ENCODE results near the gene TMEM184C. TPM values are rescaled to one million over a fixed set of nuclear protein-coding genes. Genes with fewer than 3 reads are reported as not detected.

TMEM184C gene
- total and polyA plus RNA-seq, 2 donors (not counting 1 experiment from before 2014, with no cell fraction given) = 4.9 to 27.5 TPM

DNA sequence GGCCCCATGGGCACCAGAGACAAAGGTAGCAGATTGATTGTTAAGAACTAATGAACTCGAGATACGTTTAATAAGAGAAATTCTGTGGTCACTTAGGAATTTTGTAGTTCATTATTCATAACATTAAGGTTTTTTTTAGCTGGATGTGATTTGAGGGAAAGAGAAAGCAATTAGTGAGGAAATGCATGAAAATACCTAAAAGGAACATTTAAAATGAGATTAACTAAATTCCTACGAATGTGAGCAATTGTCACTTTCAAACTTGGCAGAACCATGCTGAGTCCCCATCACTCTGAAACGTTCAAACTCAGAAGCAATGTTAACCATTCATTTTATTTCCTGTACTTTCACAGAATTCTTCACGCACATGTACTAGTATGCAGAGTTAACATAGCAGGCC, 60.9 kb downstream of the TMEM184C start:
- H3K27ac ChIP-seq (ENCODE audit: low read length in 2 of 2) = no peak overlapping the region
- Mint-ChIP-seq H3K4me1 (peaks cover 14% of the 10 kb centered on the region), H3K9me3 (ENCODE audit: insufficient read depth) (no peaks in the 10 kb centered on the region), H3K27me3 (no peaks in the 10 kb centered on the region), H3K27ac (no peak overlapping the region), H3K4me3 (no peak overlapping the region)
- H3K79me2 ChIP-seq (ENCODE audit: control insufficient read depth, insufficient read depth, low read length) = no peaks in the 10 kb centered on the region
- intact Hi-C loops (cut with micrococcal nuclease) = no loop called here
- H3K4me2 ChIP-seq (replicated peaks; ENCODE audit: low read depth, low read length, poor library complexity, severe bottlenecking) = no peak overlapping the region
- H3K36me3 ChIP-seq (replicated peaks in 1 of 2; ENCODE audit: control extremely low read depth in 1 of 2, control insufficient read depth in 1 of 2, extremely low read depth in 1 of 2, insufficient read depth in 2 of 2, low read length in 1 of 2) = peaks cover 3 to 15% of the 10 kb centered on the region in 2 experiments
- POLR2A ChIA-PET = no interaction called here
- peaks cover 6 to 7% of the 10 kb centered on the region in 2 donors for H3K4me1 ChIP-seq (ENCODE audit: control insufficient read depth in 2 of 2, insufficient read depth in 2 of 2, low read length in 2 of 2)
- H3K9me3 ChIP-seq (ENCODE audit: control extremely low read depth in 1 of 3, control insufficient read depth in 2 of 3, insufficient read depth in 1 of 3, low read length in 2 of 3) = no peaks in the 10 kb centered on the region
- CTCF ChIA-PET = no interaction called here
- H3K9ac ChIP-seq (ENCODE audit: low read length) = no peak overlapping the region
- ATAC-seq (ENCODE audit: low read depth) (no peak), DNase-seq (no peak)
- no peak overlapping the region for H3K4me3 ChIP-seq (ENCODE audit: control extremely low read depth in 1 of 5, extremely low read depth in 1 of 5, insufficient read depth in 1 of 5, low read depth in 2 of 5, low read length in 4 of 5)
- TF ChIP-seq, protein P1, sequence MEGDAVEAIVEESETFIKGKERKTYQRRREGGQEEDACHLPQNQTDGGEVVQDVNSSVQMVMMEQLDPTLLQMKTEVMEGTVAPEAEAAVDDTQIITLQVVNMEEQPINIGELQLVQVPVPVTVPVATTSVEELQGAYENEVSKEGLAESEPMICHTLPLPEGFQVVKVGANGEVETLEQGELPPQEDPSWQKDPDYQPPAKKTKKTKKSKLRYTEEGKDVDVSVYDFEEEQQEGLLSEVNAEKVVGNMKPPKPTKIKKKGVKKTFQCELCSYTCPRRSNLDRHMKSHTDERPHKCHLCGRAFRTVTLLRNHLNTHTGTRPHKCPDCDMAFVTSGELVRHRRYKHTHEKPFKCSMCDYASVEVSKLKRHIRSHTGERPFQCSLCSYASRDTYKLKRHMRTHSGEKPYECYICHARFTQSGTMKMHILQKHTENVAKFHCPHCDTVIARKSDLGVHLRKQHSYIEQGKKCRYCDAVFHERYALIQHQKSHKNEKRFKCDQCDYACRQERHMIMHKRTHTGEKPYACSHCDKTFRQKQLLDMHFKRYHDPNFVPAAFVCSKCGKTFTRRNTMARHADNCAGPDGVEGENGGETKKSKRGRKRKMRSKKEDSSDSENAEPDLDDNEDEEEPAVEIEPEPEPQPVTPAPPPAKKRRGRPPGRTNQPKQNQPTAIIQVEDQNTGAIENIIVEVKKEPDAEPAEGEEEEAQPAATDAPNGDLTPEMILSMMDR (IDR thresholded peaks at IDR 0.05) = no peak
- no peak for TF ChIP-seq EZH2 (IDR thresholded peaks at IDR 0.05; ENCODE audit: borderline replicate concordance, insufficient read depth, low read depth, low read length, poor library complexity, severe bottlenecking)
- no peak overlapping the region for H2AFZ ChIP-seq (ENCODE audit: insufficient read depth, low read depth, low read length, poor library complexity, severe bottlenecking)
- H4K20me1 ChIP-seq (ENCODE audit: control insufficient read depth, insufficient read depth, low read length, poor library complexity, severe bottlenecking) = no peaks in the 10 kb centered on the region
- no peaks in the 10 kb centered on the region for H3K27me3 ChIP-seq (replicated peaks in 1 of 4; ENCODE audit: control extremely low read depth in 1 of 4, control insufficient read depth in 3 of 4, insufficient read depth in 4 of 4, low read length in 3 of 4)
- WGBS (ENCODE audit: insufficient coverage) = 79% methylated on average over 2 of the region's 5 CpGs

DNA sequence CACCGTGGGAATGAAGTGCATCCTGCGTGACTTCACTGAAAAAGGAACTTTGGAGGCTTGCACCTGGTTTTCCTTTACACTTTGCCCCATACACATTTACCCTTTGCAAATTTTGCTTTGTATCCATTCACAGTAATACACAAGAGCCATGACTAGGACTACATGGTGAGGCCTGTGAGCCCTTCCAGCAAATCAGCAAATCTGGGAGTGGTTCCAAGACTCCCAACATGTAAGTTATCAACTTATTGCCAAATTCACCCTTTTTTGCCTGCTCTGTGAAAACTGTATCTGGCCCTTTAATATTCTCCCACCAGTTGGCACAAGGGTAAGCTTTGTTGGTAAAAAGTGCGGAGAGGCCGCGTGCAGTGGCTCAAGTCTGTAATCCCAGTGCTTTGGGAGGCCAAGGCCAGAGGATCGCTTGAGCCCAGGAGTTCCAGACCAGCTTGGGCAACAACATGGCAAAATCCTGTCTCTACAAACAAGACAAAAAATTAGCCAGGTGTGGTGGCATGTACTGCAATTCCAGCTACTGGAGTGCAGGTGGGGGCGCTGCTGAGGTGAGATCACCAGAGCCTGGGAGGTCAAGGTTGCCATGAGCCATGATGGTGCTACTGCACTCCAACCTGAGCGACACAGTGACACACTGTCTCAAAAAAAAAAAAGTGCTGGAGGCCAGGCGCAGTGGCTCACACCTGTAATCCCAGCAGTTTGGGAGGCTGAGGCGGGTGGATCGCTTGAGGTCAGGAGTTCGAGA, 61.8 kb downstream of the TMEM184C start:
- Mint-ChIP-seq H3K9me3 (ENCODE audit: insufficient read depth) (no peaks in the 10 kb centered on the region), H3K4me3 (no peak overlapping the region), H3K4me1 (peaks cover 21% of the 10 kb centered on the region), H3K27ac (no peak overlapping the region), H3K27me3 (no peaks in the 10 kb centered on the region)
- DNase-seq (no peak), ATAC-seq (ENCODE audit: low read depth) (no peak)
- peaks cover 0 to 15% of the 10 kb centered on the region in 2 experiments for H3K36me3 ChIP-seq (replicated peaks in 1 of 2; ENCODE audit: control extremely low read depth in 1 of 2, control insufficient read depth in 1 of 2, extremely low read depth in 1 of 2, insufficient read depth in 2 of 2, low read length in 1 of 2)
- peaks cover 6% of the 10 kb centered on the region for H3K79me2 ChIP-seq (ENCODE audit: control insufficient read depth, insufficient read depth, low read length)
- intact Hi-C loops (cut with micrococcal nuclease) = no loop called here
- no peak overlapping the region for H3K4me3 ChIP-seq (ENCODE audit: control extremely low read depth in 1 of 5, extremely low read depth in 1 of 5, insufficient read depth in 1 of 5, low read depth in 2 of 5, low read length in 4 of 5)
- H4K20me1 ChIP-seq (ENCODE audit: control insufficient read depth, insufficient read depth, low read length, poor library complexity, severe bottlenecking) = no peaks in the 10 kb centered on the region
- POLR2A ChIA-PET = no interaction called here
- CTCF ChIA-PET = no interaction called here
- no peak overlapping the region for H3K27ac ChIP-seq (ENCODE audit: low read length in 2 of 2)
- no peaks in the 10 kb centered on the region for H3K27me3 ChIP-seq (replicated peaks in 1 of 4; ENCODE audit: control extremely low read depth in 1 of 4, control insufficient read depth in 3 of 4, insufficient read depth in 4 of 4, low read length in 3 of 4)
- no peak overlapping the region for H3K9ac ChIP-seq (ENCODE audit: low read length)
- 95% methylated on average over 4 of the region's 12 CpGs for WGBS (ENCODE audit: insufficient coverage)
- H3K4me1 ChIP-seq (ENCODE audit: control insufficient read depth in 2 of 2, insufficient read depth in 2 of 2, low read length in 2 of 2) = peaks cover 8 to 11% of the 10 kb centered on the region in 2 donors
- TF ChIP-seq EZH2 (IDR thresholded peaks at IDR 0.05; ENCODE audit: borderline replicate concordance, insufficient read depth, low read depth, low read length, poor library complexity, severe bottlenecking) = no peak
- TF ChIP-seq, protein P1 (IDR thresholded peaks at IDR 0.05) = no peak
- no peak overlapping the region for H2AFZ ChIP-seq (ENCODE audit: insufficient read depth, low read depth, low read length, poor library complexity, severe bottlenecking)
- no peaks in the 10 kb centered on the region for H3K9me3 ChIP-seq (ENCODE audit: control extremely low read depth in 1 of 3, control insufficient read depth in 2 of 3, insufficient read depth in 1 of 3, low read length in 2 of 3)
- no peak overlapping the region for H3K4me2 ChIP-seq (replicated peaks; ENCODE audit: low read depth, low read length, poor library complexity, severe bottlenecking)

Data from B cell (primary cell).